Stimulated activated CD8-positive, alpha-beta memory T cell treated with anti-CD3 and anti-CD28 coated beads, Interleukin-15, amount 100 ng/mL, for 24 hours (primary cell): ENCODE data around the gene UBE2J2.

Experiments used
- DNase-seq: peaks from one replicate; pipeline ENCODE4 v3.0.0-alpha.2; 2020; ENCODE audit warnings: low read depth

UBE2J2 gene

DNA sequence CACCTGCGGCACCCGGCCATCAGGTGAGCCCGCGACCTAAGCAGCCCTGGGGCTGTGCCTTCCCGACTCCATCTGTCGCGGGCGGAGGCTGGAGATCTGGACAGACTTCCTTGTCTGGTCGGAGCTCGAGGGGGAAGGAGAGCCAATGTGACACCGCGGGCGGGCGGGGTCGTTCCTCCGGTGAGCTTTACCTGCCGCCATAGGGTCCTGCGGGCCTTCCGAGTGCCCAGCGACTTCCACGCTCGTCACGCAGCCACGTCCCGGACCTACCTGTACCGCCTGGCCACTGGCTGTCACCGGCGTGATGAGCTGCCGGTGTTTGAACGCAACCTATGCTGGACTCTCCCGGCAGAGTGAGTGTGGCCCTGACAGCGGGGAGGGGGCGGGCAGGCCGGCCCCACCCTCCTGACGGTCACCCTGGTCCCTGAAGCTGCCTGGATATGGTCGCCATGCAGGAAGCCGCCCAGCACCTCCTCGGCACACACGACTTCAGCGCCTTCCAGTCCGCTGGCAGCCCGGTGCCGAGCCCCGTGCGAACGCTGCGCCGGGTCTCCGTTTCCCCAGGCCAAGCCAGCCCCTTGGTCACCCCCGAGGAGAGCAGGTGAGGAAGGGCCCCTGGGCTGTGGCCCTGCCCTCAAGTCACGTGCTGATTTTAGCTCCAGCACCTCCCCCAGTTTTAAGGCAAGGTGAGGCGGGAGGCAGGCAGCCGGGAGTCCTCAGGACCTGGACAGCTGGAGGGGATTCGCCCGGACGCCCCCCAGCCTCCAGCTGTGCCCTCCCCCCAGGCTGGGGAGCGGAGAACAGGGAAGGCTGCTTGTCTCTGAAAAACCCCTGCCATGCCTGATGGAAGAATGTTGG, 35.8 kb upstream of the UBE2J2 start:
- no peak for DNase-seq

DNA sequence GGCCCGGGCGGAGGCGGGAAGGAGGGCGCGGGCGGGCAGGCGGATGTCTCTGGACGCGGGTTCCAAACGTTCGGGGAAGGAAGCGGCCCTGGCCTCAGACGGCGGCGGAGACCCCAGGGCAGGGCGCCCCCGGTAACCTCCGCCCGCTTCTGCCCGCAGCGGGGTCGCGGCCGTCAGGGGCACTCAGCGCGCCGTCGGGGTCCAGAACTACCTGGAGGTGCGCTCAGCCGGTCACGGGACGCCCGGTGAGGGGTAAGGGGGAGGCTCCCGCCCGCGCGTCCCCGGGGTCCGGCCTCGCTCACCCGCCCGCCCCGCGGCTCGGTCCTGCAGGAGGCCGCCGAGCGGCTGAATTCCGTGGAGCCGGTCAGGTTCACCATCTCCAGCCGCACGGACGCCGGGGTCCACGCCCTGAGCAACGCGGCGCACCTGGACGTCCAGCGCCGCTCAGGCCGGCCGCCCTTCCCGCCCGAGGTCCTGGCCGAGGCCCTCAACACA, 35.1 kb upstream of the UBE2J2 start:
- no peak for DNase-seq

DNA sequence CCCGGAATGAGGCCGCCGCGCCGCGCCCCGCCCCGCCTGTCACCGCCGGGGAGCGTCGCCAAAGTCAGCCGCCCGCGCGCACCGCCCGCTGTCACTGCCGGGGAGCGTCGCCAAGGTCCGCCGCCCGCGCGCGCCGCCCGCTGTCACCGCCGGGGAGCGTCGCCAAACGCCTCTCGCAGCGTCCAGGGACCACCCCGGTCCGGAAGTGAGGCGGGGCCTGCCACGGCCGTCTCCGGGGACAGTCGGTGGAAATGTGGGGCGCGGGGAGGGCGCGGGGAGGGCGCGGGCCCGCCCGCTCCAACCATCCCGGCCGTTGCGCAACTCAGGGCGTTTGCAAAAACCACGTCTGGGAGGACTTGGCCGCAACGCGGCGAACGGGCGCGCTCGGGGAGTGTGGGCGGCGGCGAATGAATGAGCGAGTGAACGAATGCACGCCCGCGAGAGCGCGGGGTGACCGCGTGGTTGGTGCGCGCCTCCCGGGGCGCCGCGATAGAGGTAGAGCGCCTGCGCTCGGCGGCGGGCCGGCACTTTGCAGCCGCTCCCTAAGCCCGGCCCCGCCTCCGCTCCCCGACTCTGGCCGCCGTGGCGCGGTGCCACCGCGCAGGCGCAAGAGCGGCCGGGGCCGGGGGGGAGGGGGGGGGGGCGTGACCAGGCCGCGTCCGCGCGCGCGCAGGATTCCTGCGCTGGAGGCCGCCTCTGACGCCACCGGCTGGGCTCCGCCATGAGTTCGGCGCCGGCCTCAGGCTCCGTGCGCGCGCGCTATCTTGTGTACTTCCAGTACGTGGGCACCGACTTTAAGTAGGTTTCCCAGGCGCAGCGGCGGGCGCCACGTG, 34.5 kb upstream of the UBE2J2 start, which contains the start of the genes ACAP3 and PUSL1:
TSS of gene ACAP3 (minus strand) at position 8 of the 833 bp plus-strand sequence. CDS start 115 bp downstream, outside the sequence.
TSS of gene PUSL1 (plus strand) at position 675 of the 833 bp plus-strand sequence. CDS start at position 722, 47 bp downstream.
- peak; percentile 72 for DNase-seq

DNA sequence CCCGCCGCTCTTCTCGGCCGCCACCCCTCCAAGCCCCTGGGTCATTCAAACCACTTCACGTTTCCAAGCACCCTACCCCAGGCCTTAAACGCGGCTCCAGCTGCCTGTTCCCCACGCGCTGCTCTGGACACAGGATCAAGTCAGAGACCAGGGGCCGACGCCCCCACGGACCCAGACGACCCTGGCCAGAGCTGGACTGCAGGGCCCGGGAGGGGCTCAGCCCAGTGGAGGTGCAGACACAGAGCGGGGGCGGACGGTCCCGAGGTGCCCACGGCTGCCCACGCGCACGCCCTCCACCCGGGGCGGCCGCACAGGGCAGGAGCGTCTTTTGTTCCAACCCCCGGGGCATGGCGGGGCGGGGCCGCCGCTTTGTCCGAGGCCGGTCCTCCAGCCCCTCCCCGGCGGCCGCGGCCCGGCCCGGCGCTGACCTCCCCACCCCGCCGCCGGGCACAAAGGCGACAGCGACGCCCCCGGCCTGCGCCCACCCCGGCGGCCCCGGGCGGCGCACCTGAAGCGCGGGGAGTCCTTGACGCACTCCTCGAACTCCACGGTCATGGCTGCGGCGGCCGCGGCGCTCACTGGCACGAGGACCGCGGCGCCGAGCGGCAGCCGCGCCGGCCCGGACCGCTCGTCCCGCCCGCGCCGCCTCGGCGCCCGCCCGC, 33.7 kb upstream of the UBE2J2 start:
- no peak for DNase-seq

DNA sequence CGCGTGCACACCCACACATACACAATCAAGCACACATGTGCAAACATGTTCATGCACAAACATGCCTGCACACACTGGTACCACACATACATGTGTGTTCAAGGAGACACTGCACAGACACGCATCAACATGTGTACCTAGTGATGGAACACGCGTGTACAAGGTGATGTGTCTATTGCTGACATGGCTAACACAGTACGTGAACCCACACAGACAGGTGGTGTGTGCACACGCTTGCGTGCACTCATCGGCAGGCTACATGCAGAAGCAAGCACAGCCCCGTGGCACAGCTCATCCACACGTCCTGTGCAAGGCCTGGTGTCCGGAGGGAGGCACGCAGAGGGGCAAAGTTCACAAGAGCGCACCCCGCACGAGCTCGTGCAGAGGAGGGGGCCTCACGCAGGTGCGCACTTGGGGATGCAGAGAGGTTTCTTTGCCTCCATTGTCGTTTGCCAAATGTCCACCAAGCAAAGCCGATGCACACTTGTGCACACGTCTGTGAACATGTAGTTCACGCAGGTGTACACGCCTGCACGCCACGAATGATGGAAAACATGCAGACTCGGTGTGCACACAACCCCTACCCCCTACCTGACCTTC, 33.1 kb upstream of the UBE2J2 start:
- DNase-seq, result no peak

DNA sequence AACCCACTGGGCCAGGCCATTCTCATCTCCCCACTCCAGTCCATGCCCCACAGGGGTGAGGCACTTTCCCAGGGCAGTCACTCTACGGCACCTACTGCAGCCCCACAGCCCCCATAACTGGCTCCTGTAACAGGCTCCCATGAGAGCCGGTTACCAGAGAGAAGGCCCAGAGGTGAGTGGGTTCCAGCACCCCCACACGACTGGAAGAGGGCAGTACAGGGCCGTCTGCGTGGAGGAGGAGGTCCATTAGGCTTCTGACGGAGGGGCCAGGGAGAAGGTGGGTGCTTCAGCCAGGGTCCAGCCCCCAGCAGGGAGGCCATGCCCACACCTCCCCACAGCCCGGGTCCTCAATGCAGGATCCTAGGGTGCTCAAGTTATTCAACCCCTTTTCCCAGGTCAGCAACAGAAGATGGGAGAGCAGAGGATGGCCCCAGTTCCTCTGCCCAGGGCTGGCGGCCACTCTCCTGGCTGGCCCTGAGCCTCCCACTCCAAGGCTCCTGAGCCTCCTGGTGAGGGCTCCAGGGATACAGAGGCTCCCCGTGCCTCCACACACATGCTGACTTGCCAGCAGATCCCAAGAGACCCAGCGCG, 32.5 kb upstream of the UBE2J2 start:
- no peak for DNase-seq

DNA sequence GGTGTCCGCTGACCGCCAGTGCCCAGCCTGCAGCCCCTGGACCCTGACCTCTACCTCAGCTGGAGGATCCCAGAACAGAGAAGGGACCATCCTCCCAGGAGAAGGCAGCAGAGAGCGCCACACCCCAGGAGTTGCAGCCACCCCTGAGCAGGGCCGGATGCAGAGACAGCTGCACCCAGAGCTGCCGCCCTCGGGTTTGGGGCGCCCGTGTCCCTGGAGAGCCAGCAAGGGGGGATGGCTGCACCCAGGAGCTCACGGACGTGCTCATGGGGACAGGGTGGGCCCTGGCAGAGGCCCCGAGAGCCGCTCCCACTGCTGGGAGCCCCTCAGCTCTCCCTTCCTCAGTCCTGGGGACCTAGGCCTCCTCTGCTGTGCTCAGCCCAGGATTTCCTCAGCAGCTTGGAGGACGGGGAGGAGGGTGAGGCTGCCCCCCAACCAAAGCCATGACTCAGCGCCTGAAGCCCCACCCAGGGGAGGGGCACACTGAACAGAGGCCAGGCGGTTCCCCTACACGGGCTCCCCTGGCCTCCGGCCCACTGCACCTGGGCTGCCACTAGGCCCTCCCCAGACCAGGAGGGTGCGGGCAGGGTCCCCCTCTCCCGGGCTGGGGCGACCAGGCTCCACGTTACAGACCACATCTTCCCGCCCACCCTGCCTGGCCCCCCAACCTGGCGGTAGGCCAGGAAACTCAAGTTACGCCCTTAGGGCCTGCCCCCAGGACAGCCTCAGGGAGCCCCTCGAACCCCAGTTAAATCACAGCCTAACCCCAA, 31.8 kb upstream of the UBE2J2 start:
- DNase-seq, result no peak

DNA sequence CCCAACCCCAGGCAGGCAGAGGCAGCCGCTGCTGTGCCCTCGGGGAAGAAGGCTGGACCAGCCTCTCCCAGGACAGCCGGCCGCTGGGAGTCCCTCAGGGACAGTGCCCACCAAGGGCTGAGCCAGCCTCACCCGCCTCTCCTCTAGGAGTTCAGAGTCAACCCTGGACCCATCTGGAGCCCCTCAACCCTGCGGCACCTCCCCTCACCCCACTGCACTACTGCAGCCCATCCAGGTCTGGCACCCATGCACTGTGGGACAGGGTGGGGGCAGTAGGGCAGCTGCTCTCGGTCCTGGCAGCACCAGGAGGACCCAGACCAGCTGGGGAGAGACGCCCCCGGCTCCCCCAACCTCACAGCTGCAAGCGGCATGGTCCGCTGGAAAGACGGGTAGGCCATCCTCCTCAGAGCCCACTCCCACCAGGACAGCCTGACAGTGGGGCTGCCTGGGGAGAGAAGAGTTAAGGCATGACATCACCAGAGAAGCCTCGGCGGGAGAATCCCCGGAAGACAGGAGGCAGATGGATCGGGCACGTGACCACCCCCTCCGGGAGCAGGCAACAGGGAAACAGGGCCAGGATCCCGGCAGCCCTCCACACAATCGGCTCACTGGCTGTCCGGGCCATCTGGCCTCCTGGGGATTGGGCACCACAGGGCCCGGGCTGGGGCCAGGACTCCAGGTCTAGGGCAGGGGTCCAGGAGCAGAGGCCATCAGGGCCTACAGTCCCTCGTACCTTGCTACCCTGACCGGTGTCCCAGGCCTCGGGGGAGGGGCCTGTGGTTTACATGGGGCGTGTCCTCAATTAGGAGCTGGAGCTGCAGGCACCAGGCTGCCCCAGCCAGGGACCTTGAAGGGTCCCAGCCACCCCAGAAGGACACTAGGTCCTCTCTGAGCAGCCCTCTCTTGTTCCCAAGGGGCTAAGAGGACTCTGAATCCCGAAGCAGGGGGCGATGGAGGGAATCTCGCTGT, 31.0 kb upstream of the UBE2J2 start:
- no peak for DNase-seq

DNA sequence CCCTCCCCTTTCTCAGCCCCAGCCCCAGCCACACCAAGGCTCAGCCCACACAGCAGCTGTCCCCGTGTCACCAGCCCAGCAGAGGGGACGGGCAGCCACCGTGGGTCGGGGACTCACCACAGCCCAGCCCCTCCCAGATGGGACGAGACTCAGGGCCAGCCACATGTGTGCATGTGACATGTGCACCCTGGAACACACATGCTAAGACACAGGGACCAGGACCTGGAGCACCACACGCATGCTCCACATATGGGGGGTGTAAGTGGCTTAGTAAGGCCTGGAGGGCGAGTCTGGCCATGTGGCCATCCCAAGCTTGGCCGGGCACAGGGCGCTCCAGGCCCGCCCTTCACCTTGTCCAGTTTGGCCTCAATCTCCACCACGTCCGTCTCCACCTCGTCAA, 30.1 kb upstream of the UBE2J2 start:
- no peak for DNase-seq

DNA sequence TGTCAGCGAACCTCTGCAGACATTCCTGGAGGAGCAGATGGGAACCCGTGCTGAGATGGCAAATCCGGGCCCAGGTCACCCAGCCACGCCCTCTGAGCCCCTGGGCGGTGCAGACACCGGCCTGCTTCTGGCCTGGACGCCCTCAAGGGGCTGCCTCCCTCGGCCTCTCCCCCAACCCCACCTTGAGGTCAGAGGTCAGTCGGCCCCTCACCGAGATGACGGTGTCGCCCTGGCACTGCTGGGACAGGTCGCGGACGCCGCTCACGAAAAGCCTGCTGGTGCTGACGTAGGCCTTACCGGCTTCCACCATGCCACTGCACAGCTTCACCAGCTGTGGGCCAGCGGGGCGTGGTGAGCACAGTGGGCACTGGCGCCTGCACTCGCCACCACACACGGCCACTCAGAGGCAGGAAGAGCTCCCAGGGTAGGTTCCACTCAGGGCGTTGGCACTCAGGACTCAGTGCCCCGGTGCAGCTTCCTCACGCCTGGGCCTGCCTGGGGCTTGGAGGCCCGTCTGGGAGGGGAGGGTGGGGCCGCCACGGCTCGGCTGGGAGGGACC, 29.4 kb upstream of the UBE2J2 start:
- DNase-seq, result no peak

DNA sequence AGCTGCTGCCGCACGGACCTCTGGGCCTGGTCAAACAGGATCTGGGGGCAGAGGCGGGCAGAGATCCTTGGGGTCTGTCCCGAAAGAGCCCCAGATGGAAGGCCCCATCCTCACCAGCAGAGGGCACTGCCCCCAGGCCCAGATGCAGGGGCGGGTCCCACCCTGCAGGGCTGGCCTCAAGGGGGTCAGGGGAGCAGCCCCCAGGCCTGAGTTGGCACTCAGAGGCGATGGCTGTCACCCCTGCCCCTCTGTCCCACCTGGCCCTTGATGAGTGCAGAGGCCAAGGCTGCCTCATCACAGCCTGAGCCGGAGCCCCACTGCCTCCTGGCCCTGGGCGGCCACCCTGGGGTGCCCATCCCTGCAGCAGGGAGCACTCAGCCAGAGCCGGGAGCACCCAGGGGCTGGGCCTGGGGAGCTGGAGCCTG, 28.4 kb upstream of the UBE2J2 start:
- no peak for DNase-seq

DNA sequence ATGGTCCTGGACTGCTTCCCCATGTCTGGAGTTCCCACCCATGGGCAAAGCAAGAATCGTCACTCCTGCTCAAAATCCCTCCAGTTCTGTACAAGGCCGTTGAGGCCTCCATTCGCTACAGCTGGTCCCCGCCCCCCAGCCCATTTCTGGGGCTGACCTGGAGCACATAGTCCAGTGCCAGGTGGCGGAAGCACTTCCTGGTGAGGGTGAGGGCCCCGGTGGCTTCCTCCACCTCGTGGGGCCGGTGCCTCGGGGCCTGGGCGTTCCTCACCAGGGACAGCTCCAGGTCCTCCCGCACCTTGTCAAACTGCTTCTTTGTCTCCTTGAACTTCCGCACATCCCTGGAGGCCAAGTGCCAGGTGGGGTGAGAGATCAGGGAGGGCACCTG, 26.7 kb upstream of the UBE2J2 start:
- no peak for DNase-seq

DNA sequence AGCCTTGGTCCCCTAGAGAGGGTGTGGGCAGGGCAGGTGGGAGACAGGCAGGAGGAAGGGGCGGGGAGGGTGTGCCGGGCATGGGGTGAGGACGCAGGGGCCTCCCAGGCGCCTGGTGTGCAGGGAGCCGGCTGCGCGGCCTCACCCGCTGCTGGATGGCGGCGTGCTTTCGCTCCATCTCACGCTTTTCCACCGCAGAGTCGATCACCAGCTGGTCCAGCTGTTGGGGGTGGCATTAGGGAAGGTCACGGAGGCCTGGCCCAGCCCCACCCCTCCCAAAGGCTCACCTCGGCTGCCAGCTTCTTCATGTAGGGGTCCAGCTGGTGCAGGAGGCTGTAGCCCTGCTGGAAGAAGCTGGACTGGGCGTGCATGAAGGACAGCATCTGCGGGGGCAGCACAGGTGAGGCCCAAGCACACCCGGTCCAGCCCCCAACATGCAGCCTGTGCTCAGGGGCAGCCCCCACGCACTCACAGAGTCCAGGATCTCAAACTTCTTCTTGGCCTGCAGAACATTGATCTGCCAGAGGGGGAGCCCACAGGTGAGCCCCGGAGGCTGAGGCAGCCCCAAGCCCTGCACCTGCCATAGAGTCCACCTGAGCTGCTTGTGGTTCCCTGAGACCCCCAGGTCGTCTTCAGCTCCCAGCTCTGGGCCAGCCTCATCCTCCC, 26.2 kb upstream of the UBE2J2 start:
- no peak for DNase-seq

DNA sequence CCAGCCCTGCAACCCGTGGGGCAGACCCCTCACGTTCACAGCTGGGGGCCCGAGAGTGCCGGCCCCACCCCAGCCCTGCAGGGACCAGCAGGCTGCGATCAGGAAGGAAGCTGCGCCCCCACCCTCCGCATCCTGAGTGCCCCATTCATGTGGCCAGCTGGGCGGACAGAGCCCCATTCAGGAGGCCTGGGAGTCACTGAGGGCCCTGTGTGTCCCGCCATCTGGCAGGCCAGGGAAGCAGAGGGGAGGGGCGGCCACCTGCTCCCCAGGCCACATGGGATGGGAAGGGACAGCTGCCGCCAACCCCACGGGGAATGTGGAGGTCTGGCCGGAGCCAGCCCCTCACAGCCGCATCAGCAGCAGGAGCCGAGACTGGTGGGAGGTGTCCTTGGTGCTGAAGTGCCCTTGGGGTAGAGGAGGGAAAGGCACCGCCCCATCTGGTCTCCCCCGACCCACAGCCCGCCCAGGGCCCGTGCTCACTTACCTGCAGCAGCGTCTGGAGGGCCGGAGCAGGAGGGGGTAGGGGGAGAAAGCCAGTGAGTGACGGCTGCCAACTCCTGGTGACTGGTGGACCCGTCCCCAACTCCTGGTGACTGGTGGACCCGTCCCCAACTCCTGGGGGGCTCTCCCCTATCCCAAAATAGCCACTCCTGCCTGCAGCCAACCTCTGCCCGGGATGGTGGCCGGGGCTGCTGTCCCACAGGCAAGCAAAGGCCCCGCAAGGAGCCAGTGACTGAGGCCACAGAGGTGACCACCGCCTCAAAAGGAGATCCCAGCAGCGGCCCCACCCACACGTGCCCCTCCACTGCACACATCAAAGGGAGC, 25.4 kb upstream of the UBE2J2 start:
- no peak for DNase-seq

DNA sequence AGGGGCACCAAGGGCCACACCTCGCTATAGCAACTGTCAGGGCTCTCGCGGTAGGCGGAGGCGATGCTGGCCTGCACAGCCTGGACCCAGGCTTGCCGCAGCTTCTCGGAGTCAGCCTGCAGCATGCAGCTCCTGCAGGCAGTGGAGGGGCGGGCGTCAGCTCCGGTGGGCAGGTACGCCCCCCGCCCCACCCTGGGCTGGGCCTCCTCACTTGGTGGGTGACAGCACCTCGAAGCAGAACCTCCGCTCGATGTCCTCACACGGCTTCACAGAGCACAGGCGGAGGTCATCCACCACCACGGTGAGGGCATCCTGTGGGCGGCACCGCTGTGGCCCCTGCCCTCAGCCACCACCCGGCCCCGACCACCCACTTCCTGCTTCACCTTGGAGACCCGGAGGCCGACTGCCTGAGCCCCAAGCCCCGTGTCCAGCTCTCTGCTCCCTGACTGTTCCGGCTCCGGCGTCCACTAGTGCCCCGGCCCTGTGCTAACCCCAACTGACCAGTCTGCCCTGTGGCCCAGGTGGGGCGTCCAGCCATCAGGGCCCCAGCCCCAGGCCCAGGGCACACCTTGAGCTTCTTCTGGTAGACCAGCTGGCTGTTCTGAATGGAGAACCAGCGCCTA, 24.3 kb upstream of the UBE2J2 start:
- DNase-seq, result no peak

DNA sequence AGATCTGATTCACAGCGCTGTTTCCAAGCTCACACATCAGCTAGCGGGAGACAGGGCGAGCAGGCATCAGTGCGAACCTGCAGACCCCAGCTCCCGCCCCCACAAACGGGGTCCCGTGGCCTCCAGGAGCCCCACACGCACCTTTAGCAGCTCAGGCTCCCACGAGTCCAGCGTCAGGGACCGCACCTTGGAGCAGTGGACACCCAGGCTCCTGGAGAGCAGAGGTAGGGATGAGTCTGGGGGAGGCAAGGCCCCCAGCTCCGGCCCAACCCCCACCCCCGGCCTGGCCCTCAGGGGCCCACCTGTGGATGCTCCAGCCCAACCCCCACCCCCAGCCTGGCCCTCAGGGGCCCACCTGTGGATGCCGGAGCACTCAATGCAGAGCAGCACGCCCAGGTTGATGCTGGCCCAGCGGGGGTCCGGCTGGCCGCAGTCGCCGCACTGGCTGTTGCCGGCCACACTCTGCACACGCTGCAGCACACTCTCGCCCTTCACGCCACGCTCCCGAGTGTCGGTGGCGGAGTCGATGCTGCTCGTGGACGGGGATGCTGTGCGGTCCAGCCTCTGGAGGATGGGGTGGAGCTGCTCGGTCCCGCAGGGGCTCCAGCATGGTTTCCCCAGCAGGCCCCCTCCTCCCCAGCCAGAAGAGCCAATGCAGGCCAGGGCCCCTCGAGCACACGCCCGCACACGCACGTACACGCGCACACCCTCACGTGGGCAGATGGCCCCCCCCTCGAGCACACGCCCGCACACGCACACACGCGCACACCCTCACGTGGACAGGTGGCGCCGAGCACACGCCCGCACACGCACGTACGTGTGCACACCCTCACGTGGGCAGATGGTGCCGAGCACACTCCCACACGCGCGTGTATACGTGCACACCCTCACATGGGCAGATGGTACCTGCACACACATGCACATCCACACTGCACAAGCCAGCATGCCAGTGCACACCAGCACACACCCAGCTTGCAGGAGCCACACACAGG, 22.7 kb upstream of the UBE2J2 start:
- DNase-seq, result no peak
